B cell (primary cell): ENCODE data around the gene FHIT. TPM values are rescaled to one million over a fixed set of nuclear protein-coding genes. Genes with fewer than 3 reads are reported as not detected.

Source experiments
- ATAC-seq: fragments of 200-7000 bp; cut with Tn5 transposase; one replicate; pipeline ENCODE4 v1.10.0; 2021; ENCODE audit warnings: low read depth, mild to moderate bottlenecking, moderate number of reproducible peaks, moderate library complexity
- CTCF ChIA-PET: fragments of 350-600 bp; sonication (Branson Sonifier 250); formaldehyde crosslinking; loops from one replicate; lab custom pipeline; 2021; ENCODE audit warnings: antibody characterized with exemption, inconsistent platforms; lab: Charles Lee
- POLR2A ChIA-PET: fragments of 350-600 bp; sonication (Branson Sonifier 250); formaldehyde crosslinking; loops from one replicate; lab custom pipeline; 2021; ENCODE audit warnings: antibody characterized with exemption; lab: Charles Lee
- DNase-seq: peaks from one replicate; pipeline ENCODE4 v3.0.0; 2013
- H2AFZ ChIP-seq: 2 replicates; pipeline ENCODE4 v1.6.1; 2012; ENCODE audit warnings: mild to moderate bottlenecking, low read depth, low read length; ENCODE audit not compliant: insufficient read depth, poor library complexity, severe bottlenecking
- H3K27ac ChIP-seq, 2 donors: 1 replicate in 1 of 2; 2 replicates in 1 of 2; pipeline ENCODE4 v1.5.1; 2012 to 2013; ENCODE audit warnings: low read length in 2 of 2, mild to moderate bottlenecking in 2 of 2, moderate library complexity in 1 of 2
- H3K27me3 ChIP-seq, 4 experiments: fragments of 200-600 bp in 1 of 4; sonication (generic) in 1 of 4; replicated peaks in 1 of 4; 1 replicate in 2 of 4; 2 replicates in 2 of 4; pipeline versions ENCODE4 v1.6.1 to v1.7.0; 2013 to 2016; ENCODE audit warnings: low read length in 3 of 4, mild to moderate bottlenecking in 2 of 4, mixed read lengths in 1 of 4, moderate library complexity in 1 of 4; ENCODE audit not compliant: insufficient read depth in 4 of 4, control insufficient read depth in 3 of 4; ENCODE audit errors: control extremely low read depth in 1 of 4
- H3K36me3 ChIP-seq, 2 experiments: replicated peaks in 1 of 2; 1 replicate in 1 of 2; 2 replicates in 1 of 2; pipeline versions ENCODE4 v1.6.1 to v1.7.1; 2013; ENCODE audit warnings: low read length in 1 of 2; ENCODE audit not compliant: insufficient read depth in 2 of 2, control insufficient read depth in 1 of 2; ENCODE audit errors: control extremely low read depth in 1 of 2, extremely low read depth in 1 of 2
- H3K4me1 ChIP-seq, 2 donors: fragments of 200-600 bp in 1 of 2; sonication (generic) in 1 of 2; 1 replicate in 1 of 2; 2 replicates in 1 of 2; pipeline versions ENCODE4 v1.5.1 to v1.6.1; 2013 to 2017; ENCODE audit warnings: low read length in 2 of 2; ENCODE audit not compliant: control insufficient read depth in 2 of 2, insufficient read depth in 2 of 2
- H3K4me2 ChIP-seq: replicated peaks from 2 replicates; pipeline ENCODE3; 2012; ENCODE audit warnings: mild to moderate bottlenecking, low read depth, low read length; ENCODE audit not compliant: poor library complexity, severe bottlenecking
- H3K4me3 ChIP-seq, 5 experiments: fragments of 200-600 bp in 1 of 5; sonication (generic) in 1 of 5; 1 replicate in 3 of 5; 2 replicates in 2 of 5; pipeline versions ENCODE4 v1.5.1 to v1.7.0; 2011 to 2016; ENCODE audit warnings: low read length in 4 of 5, mild to moderate bottlenecking in 4 of 5, low read depth in 2 of 5, control low read depth in 1 of 5, moderate library complexity in 1 of 5; ENCODE audit not compliant: insufficient read depth in 1 of 5; ENCODE audit errors: control extremely low read depth in 1 of 5, extremely low read depth in 1 of 5
- H3K79me2 ChIP-seq: fragments of 200-600 bp; sonication (generic); one replicate; pipeline ENCODE4 v1.6.0; 2016; ENCODE audit warnings: low read length; ENCODE audit not compliant: control insufficient read depth, insufficient read depth
- H3K9ac ChIP-seq: fragments of 200-600 bp; sonication (generic); 2 replicates; pipeline ENCODE4 v1.6.1; 2017; ENCODE audit warnings: mild to moderate bottlenecking, low read length, moderate library complexity
- H3K9me3 ChIP-seq, 3 donors: one replicate each; pipeline versions ENCODE4 v1.6.1 to v1.7.1; 2013; ENCODE audit warnings: low read length in 2 of 3; ENCODE audit not compliant: control insufficient read depth in 2 of 3, insufficient read depth in 1 of 3; ENCODE audit errors: control extremely low read depth in 1 of 3
- H4K20me1 ChIP-seq: 2 replicates; pipeline ENCODE4 v1.6.0; 2012; ENCODE audit warnings: mild to moderate bottlenecking, low read length; ENCODE audit not compliant: insufficient read depth, control insufficient read depth, poor library complexity, severe bottlenecking
- H3K27ac Mint-ChIP-seq: one replicate; pipeline ENCODE4 v1.8.0; 2021; ENCODE audit warnings: mixed read lengths
- H3K27me3 Mint-ChIP-seq: one replicate; pipeline ENCODE4 v1.8.0; 2021; ENCODE audit warnings: mixed read lengths
- H3K4me1 Mint-ChIP-seq: one replicate; pipeline ENCODE4 v1.8.0; 2021; ENCODE audit warnings: mixed read lengths
- H3K4me3 Mint-ChIP-seq: one replicate; pipeline ENCODE4 v1.8.0; 2021; ENCODE audit warnings: mixed read lengths
- H3K9me3 Mint-ChIP-seq: one replicate; pipeline ENCODE4 v1.8.0; 2022; ENCODE audit warnings: mixed read lengths; ENCODE audit not compliant: insufficient read depth
- EZH2 ChIP-seq: IDR thresholded peaks from 2 replicates; pipeline ENCODE4 v1.6.1; 2012; ENCODE audit warnings: borderline replicate concordance, low read depth, mild to moderate bottlenecking, moderate library complexity, low read length; ENCODE audit not compliant: insufficient read depth, poor library complexity, severe bottlenecking
- whole genome bisulfite sequencing: methylation state at CpG from one replicate; pipeline ENCODE4 v1.1.5; 2013; ENCODE audit warnings: missing lambda C conversion rate; ENCODE audit not compliant: insufficient coverage; 5-methylcytosine and 5-hydroxymethylcytosine counted together
- intact Hi-C: fragments of 100-400 bp; cut with micrococcal nuclease; formaldehyde crosslinking; loops from one replicate; pipeline ENCODE4 v1.10.0; 2022
- polyA plus RNA-seq: library from polyadenylated mRNA; depleted of rRNA; stranded (reverse); fragments of >200 nt; gene quantifications from 2 replicates; pipeline ENCODE4 v1.2.3, GENCODE V29; 2012
- total RNA-seq, 2 donors: library from RNA; stranded (reverse); fragments of 120-200 nt in 1 of 2; gene quantifications; 1 replicate in 1 of 2; 2 replicates in 1 of 2; pipeline versions ENCODE4 v1.2.3 to v1.2.4, GENCODE V29; 2013 to 2022
- TF ChIP-seq, protein P1 (sequence below): fragments of 200-600 bp; IDR thresholded peaks from one replicate; pipeline ENCODE4 v1.8.0; 2022; ENCODE audit warnings: antibody characterized with exemption, mild to moderate bottlenecking

The FHIT gene
- total and polyA plus RNA-seq, 2 donors (not counting 1 experiment from before 2014, with no cell fraction given): 1.7 to 7.8 TPM

DNA sequence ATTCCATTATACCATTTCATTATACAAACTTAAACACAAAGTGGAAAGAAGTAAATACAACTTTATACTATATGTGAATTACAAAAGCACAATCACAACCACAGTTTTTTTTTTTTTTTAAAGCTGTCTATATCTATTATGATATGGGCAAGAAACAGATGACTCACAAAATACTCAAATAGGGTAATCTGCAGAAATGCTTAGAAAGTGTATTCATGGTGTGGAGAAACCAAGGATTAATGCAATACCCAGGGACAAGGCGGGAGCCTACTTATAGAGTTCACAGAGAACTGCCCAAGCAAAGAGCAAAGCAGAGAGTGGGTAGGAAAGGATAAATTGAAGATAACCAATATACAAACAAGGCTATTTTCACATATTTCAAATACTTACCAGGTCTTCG is 332.0 kb downstream of the FHIT start:
- no peaks in the 10 kb centered on the region for H3K9me3 ChIP-seq
- no peaks in the 10 kb centered on the region for H3K9me3 Mint-ChIP-seq
- TF ChIP-seq EZH2: no peak
- TF ChIP-seq, protein P1, sequence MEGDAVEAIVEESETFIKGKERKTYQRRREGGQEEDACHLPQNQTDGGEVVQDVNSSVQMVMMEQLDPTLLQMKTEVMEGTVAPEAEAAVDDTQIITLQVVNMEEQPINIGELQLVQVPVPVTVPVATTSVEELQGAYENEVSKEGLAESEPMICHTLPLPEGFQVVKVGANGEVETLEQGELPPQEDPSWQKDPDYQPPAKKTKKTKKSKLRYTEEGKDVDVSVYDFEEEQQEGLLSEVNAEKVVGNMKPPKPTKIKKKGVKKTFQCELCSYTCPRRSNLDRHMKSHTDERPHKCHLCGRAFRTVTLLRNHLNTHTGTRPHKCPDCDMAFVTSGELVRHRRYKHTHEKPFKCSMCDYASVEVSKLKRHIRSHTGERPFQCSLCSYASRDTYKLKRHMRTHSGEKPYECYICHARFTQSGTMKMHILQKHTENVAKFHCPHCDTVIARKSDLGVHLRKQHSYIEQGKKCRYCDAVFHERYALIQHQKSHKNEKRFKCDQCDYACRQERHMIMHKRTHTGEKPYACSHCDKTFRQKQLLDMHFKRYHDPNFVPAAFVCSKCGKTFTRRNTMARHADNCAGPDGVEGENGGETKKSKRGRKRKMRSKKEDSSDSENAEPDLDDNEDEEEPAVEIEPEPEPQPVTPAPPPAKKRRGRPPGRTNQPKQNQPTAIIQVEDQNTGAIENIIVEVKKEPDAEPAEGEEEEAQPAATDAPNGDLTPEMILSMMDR: no peak
- H3K27ac ChIP-seq: no peak overlapping the region
- ChIA-PET POLR2A (no interaction called here), CTCF (no interaction called here)
- intact Hi-C loops: no loop called here
- H2AFZ ChIP-seq: no peak overlapping the region
- WGBS: no CpG with 5 or more reads among the region's 2 CpGs
- H3K4me1 Mint-ChIP-seq: no peaks in the 10 kb centered on the region
- no peaks in the 10 kb centered on the region for H3K36me3 ChIP-seq
- no peak for ATAC-seq
- H3K9ac ChIP-seq: no peak overlapping the region
- no peak overlapping the region for H3K27ac Mint-ChIP-seq
- H3K27me3 ChIP-seq: no peaks in the 10 kb centered on the region
- no peak overlapping the region for H3K4me2 ChIP-seq
- H3K4me1 ChIP-seq: no peaks in the 10 kb centered on the region
- DNase-seq: no peak
- H3K79me2 ChIP-seq: no peaks in the 10 kb centered on the region
- no peak overlapping the region for H3K4me3 Mint-ChIP-seq
- no peaks in the 10 kb centered on the region for H4K20me1 ChIP-seq
- no peaks in the 10 kb centered on the region for H3K27me3 Mint-ChIP-seq
- H3K4me3 ChIP-seq: no peak overlapping the region

DNA sequence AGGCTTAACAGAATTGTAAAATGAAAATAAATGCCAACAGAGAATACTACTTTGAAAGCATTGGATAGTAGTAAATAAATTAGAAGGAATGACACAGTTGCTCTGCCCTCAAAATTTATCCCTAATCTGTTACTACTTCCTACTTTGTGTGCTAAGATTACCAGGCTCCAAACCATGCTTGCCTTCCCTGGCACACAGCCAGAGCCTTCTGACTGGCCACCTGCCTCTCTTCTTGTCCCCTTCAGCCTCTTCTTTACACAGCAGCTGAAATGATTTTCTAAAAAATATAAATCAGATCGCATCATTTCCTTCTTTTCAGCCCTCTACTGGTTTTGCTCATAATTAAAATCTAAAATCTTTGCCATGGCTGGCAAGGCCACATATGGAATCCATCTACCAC is 334.1 kb downstream of the FHIT start:
- no peak overlapping the region for H3K4me2 ChIP-seq
- Mint-ChIP-seq H3K4me1 (no peaks in the 10 kb centered on the region), H3K27me3 (no peaks in the 10 kb centered on the region), H3K9me3 (no peaks in the 10 kb centered on the region), H3K4me3 (no peak overlapping the region), H3K27ac (no peak overlapping the region)
- H4K20me1 ChIP-seq: no peaks in the 10 kb centered on the region
- DNase-seq (no peak), ATAC-seq (no peak)
- ChIA-PET POLR2A (no interaction called here), CTCF (no interaction called here)
- no peaks in the 10 kb centered on the region for H3K9me3 ChIP-seq
- no peak overlapping the region for H3K4me3 ChIP-seq
- no peak overlapping the region for H2AFZ ChIP-seq
- no peaks in the 10 kb centered on the region for H3K36me3 ChIP-seq
- 42% methylated on average over 1 of the region's 1 CpG for WGBS
- no peaks in the 10 kb centered on the region for H3K27me3 ChIP-seq
- H3K27ac ChIP-seq: no peak overlapping the region
- intact Hi-C loops: no loop called here
- no peaks in the 10 kb centered on the region for H3K4me1 ChIP-seq
- TF ChIP-seq EZH2: no peak
- TF ChIP-seq, protein P1: no peak
- no peaks in the 10 kb centered on the region for H3K79me2 ChIP-seq
- H3K9ac ChIP-seq: no peak overlapping the region
